ENCODE measurements around the gene TUBAL3.

DNA sequence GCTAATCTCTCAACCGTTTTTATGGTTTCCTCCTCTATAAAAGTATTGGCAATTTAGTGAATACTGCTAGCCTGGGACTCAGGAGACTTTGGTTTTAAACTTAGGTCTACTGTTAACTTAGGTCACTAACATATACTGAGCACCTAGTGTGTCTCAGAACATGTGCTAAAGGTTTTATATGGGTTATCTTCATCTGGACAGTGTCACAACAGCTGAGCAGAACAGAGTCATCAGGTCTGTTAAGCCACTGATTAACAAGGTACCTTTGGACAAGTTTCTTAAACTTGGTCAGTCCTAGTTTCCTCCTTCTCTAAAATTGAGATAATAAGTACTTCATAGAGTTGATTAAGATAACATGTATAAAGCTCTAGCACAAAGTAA lies 38.4 kb upstream of the TUBAL3 start:
- no peak for TF ChIP-seq YY1 (IDR thresholded peaks at IDR 0.05)
- TF ChIP-seq, protein P1, sequence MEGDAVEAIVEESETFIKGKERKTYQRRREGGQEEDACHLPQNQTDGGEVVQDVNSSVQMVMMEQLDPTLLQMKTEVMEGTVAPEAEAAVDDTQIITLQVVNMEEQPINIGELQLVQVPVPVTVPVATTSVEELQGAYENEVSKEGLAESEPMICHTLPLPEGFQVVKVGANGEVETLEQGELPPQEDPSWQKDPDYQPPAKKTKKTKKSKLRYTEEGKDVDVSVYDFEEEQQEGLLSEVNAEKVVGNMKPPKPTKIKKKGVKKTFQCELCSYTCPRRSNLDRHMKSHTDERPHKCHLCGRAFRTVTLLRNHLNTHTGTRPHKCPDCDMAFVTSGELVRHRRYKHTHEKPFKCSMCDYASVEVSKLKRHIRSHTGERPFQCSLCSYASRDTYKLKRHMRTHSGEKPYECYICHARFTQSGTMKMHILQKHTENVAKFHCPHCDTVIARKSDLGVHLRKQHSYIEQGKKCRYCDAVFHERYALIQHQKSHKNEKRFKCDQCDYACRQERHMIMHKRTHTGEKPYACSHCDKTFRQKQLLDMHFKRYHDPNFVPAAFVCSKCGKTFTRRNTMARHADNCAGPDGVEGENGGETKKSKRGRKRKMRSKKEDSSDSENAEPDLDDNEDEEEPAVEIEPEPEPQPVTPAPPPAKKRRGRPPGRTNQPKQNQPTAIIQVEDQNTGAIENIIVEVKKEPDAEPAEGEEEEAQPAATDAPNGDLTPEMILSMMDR (IDR thresholded peaks at IDR 0.05; ENCODE audit: low read depth, low read length, missing input control) = no peak
- TF ChIP-seq, protein P2, sequence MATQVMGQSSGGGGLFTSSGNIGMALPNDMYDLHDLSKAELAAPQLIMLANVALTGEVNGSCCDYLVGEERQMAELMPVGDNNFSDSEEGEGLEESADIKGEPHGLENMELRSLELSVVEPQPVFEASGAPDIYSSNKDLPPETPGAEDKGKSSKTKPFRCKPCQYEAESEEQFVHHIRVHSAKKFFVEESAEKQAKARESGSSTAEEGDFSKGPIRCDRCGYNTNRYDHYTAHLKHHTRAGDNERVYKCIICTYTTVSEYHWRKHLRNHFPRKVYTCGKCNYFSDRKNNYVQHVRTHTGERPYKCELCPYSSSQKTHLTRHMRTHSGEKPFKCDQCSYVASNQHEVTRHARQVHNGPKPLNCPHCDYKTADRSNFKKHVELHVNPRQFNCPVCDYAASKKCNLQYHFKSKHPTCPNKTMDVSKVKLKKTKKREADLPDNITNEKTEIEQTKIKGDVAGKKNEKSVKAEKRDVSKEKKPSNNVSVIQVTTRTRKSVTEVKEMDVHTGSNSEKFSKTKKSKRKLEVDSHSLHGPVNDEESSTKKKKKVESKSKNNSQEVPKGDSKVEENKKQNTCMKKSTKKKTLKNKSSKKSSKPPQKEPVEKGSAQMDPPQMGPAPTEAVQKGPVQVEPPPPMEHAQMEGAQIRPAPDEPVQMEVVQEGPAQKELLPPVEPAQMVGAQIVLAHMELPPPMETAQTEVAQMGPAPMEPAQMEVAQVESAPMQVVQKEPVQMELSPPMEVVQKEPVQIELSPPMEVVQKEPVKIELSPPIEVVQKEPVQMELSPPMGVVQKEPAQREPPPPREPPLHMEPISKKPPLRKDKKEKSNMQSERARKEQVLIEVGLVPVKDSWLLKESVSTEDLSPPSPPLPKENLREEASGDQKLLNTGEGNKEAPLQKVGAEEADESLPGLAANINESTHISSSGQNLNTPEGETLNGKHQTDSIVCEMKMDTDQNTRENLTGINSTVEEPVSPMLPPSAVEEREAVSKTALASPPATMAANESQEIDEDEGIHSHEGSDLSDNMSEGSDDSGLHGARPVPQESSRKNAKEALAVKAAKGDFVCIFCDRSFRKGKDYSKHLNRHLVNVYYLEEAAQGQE (IDR thresholded peaks at IDR 0.05) = no peak
- no peak for TF ChIP-seq GABPA (IDR thresholded peaks at IDR 0.05 in 1 of 2, conservative IDR thresholded peaks at IDR 0.05 in 1 of 2)
- no peak for TF ChIP-seq NR2F2 (IDR thresholded peaks at IDR 0.05)
- no peak for TF ChIP-seq RAD21 (IDR thresholded peaks at IDR 0.05)
- no peak for TF ChIP-seq SP1 (IDR thresholded peaks at IDR 0.05)
